Measurements from ENCODE around the gene OTOG. TPM values are rescaled to one million over a fixed set of nuclear protein-coding genes. Genes with fewer than 3 reads are reported as not detected.

Gene OTOG
- total RNA-seq, 1 experiment from 2014 or later = not detected

- Histone ChIP-seq H4K20me1 (ENCODE audit: low read length) (no peaks in the 10 kb centered on the region), H3K27me3 (ENCODE audit: low read length) (peaks cover 14% of the 10 kb centered on the region), H3F3A (ENCODE audit: low read length, unreplicated experiment) (no peaks in the 10 kb centered on the region), H3K9ac (ENCODE audit: low read length) (no peak overlapping the region), H3K4me1 (ENCODE audit: insufficient read depth, low read length) (no peaks in the 10 kb centered on the region), H3K9me3 (ENCODE audit: low read length) (no peaks in the 10 kb centered on the region), H2AFZ (ENCODE audit: low read length) (no peak overlapping the region), H3K4me3 (ENCODE audit: low read length) (no peak overlapping the region), H3K79me2 (ENCODE audit: low read length) (no peaks in the 10 kb centered on the region), H3K27ac (ENCODE audit: low read length) (no peak overlapping the region), H3K36me3 (ENCODE audit: low read depth, low read length) (no peaks in the 10 kb centered on the region), H3K4me2 (ENCODE audit: low read length) (no peak overlapping the region), H3K9me2 (replicated peaks; ENCODE audit: low read length) (no peaks in the 10 kb centered on the region)
- CTCF ChIA-PET = interaction anchor here (0.6 to 1.5 kb wide), 2 partner anchors 23 to 122 kb away, joined by 3 to 4 read pairs; no protein-coding TSS in a partner anchor
- no TSS peak for BruUV-seq (replicated peaks)
- DNase-seq (no peak), ATAC-seq (no peak)
- POLR2A ChIA-PET (ENCODE audit: unreplicated experiment) = no interaction called here
- TF ChIP-seq EZH2phosphoT487 (IDR thresholded peaks at IDR 0.05; ENCODE audit: borderline replicate concordance, low read length) (no peak), CTCF (conservative IDR thresholded peaks at IDR 0.05; ENCODE audit: low read depth, low read length) (no peak), EZH2 (IDR thresholded peaks at IDR 0.05; ENCODE audit: low read length, unreplicated experiment) (no peak)
- intact Hi-C loops (cut with micrococcal nuclease) = loop anchor here (10.0 kb wide), 1 partner anchor 270 kb away; no protein-coding TSS in a partner anchor
Observed at GRCh38 chr11:17505146-17505545, 41.9 kb upstream of the OTOG start.

- Histone ChIP-seq H4K20me1 (ENCODE audit: low read length) (no peaks in the 10 kb centered on the region), H3K9me2 (replicated peaks; ENCODE audit: low read length) (no peaks in the 10 kb centered on the region), H3K9ac (ENCODE audit: low read length) (no peak overlapping the region), H3K27me3 (ENCODE audit: low read length) (peaks cover 26% of the 10 kb centered on the region), H3K36me3 (ENCODE audit: low read depth, low read length) (no peaks in the 10 kb centered on the region), H3K4me3 (ENCODE audit: low read length) (no peak overlapping the region), H3K4me1 (ENCODE audit: insufficient read depth, low read length) (no peaks in the 10 kb centered on the region), H3F3A (ENCODE audit: low read length, unreplicated experiment) (no peaks in the 10 kb centered on the region), H3K4me2 (ENCODE audit: low read length) (no peak overlapping the region), H3K9me3 (ENCODE audit: low read length) (no peaks in the 10 kb centered on the region), H3K79me2 (ENCODE audit: low read length) (no peaks in the 10 kb centered on the region), H2AFZ (ENCODE audit: low read length) (no peak overlapping the region), H3K27ac (ENCODE audit: low read length) (no peak overlapping the region)
- DNase-seq = no peak
- no peak for TF ChIP-seq EZH2 (IDR thresholded peaks at IDR 0.05; ENCODE audit: low read length, unreplicated experiment)
- TF ChIP-seq CTCF (conservative IDR thresholded peaks at IDR 0.05; ENCODE audit: low read depth, low read length) = no peak
- TF ChIP-seq EZH2phosphoT487 (IDR thresholded peaks at IDR 0.05; ENCODE audit: borderline replicate concordance, low read length) = no peak
- no TSS peak for BruUV-seq (replicated peaks)
- ChIA-PET POLR2A (ENCODE audit: unreplicated experiment) (no interaction called here), CTCF (interaction anchor here (1.0 kb wide), 1 partner anchor 47 kb away, joined by 3 read pairs; no protein-coding TSS in a partner anchor)
- intact Hi-C loops (cut with micrococcal nuclease) = loop anchor here (10.0 kb wide), 1 partner anchor 272 kb away; no protein-coding TSS in a partner anchor
- ATAC-seq = no peak
Observed at GRCh38 chr11:17506314-17506713, 40.7 kb upstream of the OTOG start.

GRCh38 chr11:17506942-17507341 is 40.1 kb upstream of the OTOG start:
- H3K9me2 ChIP-seq (replicated peaks; ENCODE audit: low read length) = no peaks in the 10 kb centered on the region
- H3K4me2 ChIP-seq (ENCODE audit: low read length) = no peak overlapping the region
- H3F3A ChIP-seq (ENCODE audit: low read length, unreplicated experiment) = no peaks in the 10 kb centered on the region
- peaks cover 30% of the 10 kb centered on the region for H3K27me3 ChIP-seq (ENCODE audit: low read length)
- H3K27ac ChIP-seq (ENCODE audit: low read length) = no peak overlapping the region
- H4K20me1 ChIP-seq (ENCODE audit: low read length) = no peaks in the 10 kb centered on the region
- no peaks in the 10 kb centered on the region for H3K36me3 ChIP-seq (ENCODE audit: low read depth, low read length)
- no peaks in the 10 kb centered on the region for H3K79me2 ChIP-seq (ENCODE audit: low read length)
- H3K9ac ChIP-seq (ENCODE audit: low read length) = no peak overlapping the region
- intact Hi-C loops (cut with micrococcal nuclease) = loop anchor here (10.0 kb wide), 1 partner anchor 272 kb away; no protein-coding TSS in a partner anchor
- no TSS peak for BruUV-seq (replicated peaks)
- ChIA-PET POLR2A (ENCODE audit: unreplicated experiment) (no interaction called here), CTCF (no interaction called here)
- no peak overlapping the region for H3K4me3 ChIP-seq (ENCODE audit: low read length)
- H3K4me1 ChIP-seq (ENCODE audit: insufficient read depth, low read length) = no peaks in the 10 kb centered on the region
- DNase-seq (no peak), ATAC-seq (no peak)
- H2AFZ ChIP-seq (ENCODE audit: low read length) = no peak overlapping the region
- no peaks in the 10 kb centered on the region for H3K9me3 ChIP-seq (ENCODE audit: low read length)
- TF ChIP-seq CTCF (conservative IDR thresholded peaks at IDR 0.05; ENCODE audit: low read depth, low read length) (no peak), EZH2phosphoT487 (IDR thresholded peaks at IDR 0.05; ENCODE audit: borderline replicate concordance, low read length) (no peak), EZH2 (IDR thresholded peaks at IDR 0.05; ENCODE audit: low read length, unreplicated experiment) (no peak)
